ENCODE measurements around the gene USP43. TPM values are rescaled to one million over a fixed set of nuclear protein-coding genes. Genes with fewer than 3 reads are reported as not detected.
"Not testable (repeated sequence)": the region's sequence is repeated elsewhere in the genome, so short reads cannot be mapped to it uniquely, and the experiment has no call there.

Gene USP43
- total RNA-seq, 1 experiment from 2014 or later: not detected

DNA sequence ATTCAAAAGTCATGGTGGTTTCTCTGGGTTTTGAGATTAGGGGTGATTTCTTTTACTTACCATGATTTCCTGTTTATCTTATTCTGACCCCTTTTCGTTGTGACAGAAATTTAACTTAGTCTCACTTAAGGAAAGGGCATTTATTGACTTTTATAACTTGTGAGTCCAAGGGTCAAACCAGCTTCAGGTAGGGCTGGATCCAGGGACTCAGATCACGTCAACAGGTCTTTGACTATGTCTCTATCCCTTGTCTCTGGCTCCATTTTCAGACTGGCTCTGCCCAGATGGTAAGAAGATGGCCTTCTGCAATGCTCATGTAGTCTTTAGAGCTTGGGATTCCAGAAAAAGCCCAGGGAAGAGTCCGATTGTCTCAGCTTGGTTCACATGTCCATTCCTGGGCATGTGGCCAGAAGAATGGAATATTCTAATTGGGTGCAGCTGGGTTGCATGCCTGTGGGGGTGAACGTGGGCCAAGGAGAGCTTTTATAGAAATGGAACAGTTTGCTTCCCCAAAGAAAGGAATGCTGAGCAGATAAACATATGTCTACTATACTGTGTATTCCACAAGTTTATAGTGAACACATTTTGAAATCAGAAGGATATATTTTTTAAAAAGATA is 13.4 kb downstream of the USP43 start:
- no peak for DNase-seq (ENCODE audit: low read depth)

DNA sequence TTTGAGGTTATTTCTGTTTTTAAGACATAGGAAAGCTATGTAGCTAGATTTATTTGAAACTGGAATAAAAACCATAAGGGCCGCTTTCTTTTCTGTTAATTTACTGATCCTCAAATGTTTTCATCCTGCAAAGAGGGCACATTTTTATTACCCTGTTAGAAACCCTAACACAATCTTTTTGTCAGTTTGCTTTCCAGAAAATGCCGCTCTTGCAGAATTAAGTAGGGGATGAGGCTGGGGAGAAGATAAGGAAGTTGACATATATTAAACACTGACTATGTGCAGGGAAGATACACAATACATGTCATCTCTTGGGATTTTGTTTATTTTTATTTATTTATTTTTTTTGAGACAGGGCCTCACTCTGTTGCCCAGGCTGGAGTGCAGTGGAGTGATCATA is 15.7 kb downstream of the USP43 start:
- DNase-seq (ENCODE audit: low read depth): no peak

DNA sequence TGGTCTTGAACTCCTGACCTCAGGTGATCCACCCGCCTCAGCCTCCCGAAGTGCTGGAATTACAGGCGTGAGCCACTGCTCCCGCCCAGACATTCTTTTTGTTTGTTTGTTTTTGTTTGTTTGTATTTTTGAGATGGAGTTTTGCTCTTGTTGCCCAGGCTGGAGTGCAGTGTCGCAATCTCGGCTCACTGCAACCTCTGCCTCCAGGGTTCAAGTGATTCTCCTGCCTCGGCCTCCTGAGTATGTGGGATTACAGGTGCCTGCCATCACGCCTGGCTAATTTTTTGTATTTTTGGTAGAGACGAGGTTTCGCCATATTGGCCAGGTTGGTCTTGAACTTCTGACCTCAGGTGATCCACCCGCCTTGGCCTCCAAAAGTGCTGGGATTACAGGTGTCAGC is 18.2 kb downstream of the USP43 start:
- not testable (repeated sequence) for DNase-seq (ENCODE audit: low read depth)

DNA sequence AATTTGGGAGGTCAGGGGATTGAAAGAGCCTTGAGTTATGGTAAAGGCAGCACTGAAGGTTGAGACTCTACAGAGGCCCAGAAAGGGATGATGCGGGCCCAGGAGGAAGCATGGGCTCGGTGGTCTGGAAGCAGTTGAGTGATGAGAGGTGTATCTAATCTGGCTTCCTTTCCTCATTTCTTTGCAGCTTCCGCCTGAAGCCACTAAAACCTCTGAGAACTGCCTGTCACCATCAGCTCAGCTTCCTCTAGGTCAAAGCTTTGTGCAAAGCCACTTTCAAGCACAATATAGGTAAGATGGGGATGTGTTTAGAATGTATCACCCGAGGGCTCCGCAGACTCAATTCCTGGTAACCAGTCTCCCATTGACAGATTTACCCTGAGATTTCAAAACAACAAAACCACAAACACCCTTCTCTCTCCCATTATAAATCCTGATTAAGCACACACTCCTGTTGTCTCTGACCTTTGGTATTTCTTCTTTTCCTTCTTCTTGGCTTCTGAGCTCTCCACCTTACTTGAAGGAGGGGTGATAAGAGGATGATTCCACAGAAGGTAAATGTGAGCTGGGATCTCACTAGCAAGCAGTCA is 21.2 kb downstream of the USP43 start:
- no peak for DNase-seq (ENCODE audit: low read depth)

DNA sequence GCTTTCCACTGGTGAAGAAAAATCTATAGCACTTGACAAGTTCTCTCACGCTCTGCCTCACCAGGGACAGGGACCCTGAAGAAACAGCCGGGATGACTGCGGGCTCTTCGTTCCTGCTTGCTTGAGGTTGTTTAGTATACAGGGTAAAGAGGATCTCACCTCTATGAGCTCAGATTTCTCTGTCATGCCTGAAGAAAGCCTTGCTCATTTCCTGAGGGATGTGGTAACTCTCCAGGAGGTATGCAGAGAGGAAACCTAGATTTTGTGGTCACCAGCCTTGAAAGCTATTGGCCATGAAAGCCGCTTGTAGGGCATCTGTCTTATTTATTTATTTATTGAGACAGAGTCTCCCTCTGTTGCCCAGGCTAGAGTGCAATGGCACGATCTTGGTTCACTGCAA is 23.2 kb downstream of the USP43 start:
- DNase-seq (ENCODE audit: low read depth): no peak

DNA sequence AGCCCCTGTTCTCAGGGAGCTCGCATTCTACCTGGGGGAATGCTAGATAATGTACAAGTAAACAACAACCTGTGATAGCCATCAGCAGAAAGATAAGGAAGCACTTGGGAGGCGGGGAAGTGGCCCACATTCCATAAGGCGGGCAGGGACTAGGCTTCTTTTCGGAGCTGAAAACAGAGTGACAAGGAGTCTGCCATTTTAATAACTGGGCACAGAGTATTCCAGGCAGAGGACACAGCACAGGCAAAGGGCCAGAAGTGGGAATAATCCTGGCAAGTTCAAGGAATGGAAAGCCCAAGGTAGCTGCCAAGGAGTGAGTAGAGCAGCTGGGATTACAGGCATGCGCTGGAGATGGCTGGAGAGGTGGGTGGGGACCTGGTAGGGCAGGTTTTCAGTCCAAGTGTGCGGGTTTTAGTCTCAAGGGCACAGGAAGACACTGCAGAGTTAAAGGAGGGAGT is 24.3 kb downstream of the USP43 start:
- no peak for DNase-seq (ENCODE audit: low read depth)

DNA sequence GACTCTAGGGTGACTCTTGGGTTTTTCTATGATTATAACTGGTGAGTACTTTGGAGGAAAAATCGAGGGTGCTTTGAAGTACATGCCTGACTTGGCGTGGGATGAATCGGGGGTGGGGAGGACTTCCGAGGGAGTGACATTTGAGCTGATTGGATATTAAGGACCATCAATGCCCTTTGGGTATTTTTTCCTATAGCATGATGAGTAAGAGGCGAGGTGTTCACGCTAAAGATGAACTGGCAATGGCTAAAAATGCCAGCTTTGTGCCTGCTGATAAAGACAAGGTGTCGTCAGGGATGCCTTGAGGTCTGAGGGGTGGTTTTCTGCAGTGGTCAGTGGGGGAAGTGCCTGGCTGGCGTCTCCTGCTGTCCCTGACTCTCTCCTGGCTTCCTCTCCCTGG is 25.3 kb downstream of the USP43 start:
- no peak for DNase-seq (ENCODE audit: low read depth)

DNA sequence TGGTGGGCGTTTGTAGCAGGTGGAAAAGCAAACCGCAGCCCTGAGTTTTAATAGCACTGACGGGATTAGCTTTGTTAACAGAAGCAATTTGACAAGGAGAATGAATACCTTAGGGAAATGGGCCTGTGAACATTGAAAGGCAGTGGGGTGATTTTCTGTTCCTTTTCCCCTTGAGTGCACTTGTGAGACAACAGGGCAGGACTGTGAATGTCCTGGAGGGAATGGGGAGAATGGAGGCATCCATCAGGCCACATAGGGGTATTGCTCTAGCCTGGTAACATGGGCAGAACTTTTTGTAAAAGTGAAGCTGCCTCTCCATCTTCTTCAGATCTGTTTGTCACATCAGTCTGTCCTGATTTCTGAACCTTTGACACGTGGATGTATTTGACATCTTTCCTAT is 26.2 kb downstream of the USP43 start:
- DNase-seq (ENCODE audit: low read depth): no peak

DNA sequence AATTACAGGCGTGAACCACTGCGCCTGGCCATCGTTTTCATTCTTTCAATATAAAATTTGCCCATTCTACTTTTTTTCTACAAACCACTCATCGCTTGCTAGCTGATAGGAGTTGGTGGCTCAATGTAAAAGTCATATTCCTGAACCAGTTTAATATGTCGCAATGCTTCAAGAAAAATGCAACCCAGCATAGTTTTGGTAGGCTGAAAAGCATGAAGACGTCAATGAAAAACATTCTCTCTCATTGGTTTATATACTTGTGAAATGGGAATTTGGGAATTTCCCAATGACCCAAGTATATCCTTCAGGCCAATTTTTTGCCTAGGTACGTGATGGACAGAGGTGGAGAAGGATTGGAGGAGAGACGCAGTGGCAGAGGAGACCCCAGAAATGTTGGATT is 26.9 kb downstream of the USP43 start:
- DNase-seq (ENCODE audit: low read depth): no peak

DNA sequence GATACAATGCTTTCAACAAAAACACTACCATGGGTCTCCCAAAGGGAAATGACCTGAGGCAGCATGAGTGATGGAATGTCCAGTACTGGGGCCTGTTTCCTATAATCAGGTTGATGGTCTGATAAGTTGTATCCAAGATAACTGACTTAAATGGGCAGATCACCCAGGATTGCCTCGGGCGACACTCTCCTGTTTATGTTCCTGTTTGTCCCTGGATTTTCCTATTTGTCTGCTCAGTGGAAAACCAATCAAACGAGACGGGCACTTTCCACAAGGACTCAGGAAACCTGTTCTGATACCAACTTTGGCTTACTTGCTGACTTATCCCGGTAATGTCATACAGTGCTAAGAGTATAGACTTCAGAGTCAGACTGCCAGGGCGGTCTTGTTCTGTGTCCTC is 27.4 kb downstream of the USP43 start:
- DNase-seq (ENCODE audit: low read depth): no peak

DNA sequence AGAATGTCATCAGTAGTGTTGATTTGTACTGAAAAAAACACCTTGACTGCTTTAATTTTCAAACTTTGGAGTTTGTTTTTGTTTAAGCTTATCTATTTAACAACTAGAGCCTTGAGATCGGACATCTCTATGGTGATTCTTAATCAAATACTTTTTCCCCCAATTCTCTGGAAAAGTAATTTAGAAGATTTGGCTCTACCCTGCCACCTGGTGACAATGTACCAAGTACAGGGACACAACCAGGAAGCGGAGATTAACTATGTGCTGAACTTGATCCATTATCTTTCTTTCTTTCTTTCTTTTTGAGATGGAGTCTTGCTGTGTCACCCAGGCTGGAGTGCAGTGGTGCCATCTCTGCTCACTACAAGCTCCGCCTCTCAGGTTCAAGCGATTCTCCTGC is 30.8 kb downstream of the USP43 start:
- no peak for DNase-seq (ENCODE audit: low read depth)

DNA sequence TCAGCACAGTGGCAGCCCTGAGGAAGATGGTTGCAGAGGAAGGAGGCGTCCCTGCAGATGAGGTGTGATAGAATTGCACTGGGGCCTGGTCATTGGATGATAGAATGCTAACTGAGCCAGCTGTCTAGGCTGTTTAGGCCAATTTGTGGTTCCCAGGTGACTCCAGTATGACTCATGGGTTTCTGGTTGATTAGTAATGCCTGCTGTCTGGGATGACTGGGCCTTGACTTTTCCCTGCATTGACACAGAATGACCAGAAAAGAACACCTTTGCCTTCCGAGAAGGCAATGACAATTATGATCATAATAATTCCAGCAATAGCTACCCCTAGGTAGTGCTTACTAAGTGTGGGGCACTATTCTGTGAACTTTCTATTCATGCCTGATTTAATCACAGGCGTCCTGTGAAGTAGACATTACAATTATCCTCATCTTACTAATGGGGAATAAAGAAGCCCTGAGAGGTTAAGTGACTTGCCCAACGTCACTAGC is 31.5 kb downstream of the USP43 start:
- DNase-seq (ENCODE audit: low read depth): peak; percentile 25

DNA sequence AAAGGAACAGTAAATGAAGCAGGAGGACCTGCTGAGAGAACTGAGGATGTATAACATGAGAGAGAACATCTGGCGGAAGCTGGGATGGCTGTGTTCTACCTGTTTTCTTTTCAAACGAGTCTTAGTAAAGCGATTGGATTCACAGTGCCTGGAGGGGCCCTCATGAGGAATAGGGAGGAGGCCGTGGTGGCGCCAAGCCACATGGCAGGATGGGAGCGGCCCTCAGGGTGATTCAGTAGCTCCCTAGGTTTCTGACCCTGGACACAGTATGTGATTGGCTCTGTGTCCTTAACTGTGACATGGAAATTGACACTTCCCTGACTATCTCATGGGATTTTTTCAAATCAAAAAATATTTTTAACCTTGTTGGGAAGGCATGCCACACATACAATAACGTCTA is 32.1 kb downstream of the USP43 start:
- no peak for DNase-seq (ENCODE audit: low read depth)

DNA sequence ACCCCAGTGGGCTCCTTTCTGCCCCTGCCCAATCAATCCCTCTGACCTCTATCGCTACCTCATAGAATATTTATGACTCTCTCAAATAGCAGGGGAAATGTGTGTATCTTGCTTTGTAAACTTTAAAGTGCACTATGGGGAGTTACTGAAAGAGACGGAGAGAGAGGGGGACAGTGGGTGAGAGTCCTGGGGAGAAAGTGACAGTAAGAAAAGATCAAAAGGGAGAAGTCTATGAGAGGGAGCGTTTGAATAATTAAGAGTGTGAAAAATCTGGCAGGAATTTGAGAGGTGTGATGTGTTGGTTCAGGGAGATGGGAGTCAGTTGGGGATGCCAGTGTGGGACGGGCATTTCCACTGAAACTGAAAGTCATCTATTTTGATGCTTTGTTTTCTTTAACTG is 32.6 kb downstream of the USP43 start:
- DNase-seq (ENCODE audit: low read depth): no peak

DNA sequence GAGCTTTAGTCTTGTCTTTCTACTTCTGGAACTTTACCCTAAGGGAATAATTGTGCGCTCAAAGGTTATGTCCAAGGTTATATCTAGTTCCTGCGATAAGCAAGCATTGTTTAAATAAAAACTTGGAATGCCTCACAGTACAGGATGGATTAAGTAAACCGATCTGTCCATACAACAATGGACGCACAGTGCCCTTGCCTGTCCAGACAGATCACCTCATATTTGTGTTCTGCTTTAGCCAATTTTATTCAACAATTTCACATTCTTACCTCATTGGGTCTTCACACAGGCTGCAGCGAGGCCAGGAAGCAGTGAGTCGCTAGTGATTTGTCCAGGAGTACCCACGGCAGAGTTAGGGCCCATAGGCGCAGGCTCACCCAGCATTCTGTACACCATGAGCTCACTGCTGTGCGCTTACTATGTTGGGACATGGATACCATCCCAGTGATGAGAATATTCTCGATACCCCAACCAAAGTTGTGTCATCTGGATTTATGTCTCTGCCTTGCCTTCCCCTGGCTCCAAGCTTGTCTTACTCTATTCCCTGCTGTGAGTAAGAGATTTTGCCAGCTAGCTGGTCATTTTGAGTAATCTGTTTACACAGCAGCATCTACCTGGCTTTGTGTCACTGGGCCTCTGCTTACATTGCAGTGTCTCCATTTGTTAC is 39.8 kb downstream of the USP43 start:
- no peak for DNase-seq (ENCODE audit: low read depth)

DNA sequence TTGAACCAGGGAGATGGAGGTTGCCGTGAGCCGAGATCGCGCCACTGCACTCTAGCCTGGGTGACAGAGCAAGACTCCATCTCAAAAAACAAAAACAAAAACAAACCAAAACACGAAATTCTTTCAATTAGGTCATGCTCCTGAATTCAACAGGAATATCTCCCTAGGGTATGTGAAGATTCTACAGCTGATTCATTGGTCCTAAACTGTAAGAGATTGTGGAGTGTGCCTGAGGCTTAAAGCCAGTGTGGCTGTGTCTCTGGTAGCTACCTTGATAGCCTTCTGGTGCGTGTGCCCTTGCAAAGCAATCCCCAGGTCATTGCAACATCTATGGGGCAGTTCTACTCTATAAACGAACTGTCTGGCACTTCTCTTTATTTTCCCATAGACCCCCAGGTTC is 48.4 kb downstream of the USP43 start:
- no peak for DNase-seq (ENCODE audit: low read depth)

DNA sequence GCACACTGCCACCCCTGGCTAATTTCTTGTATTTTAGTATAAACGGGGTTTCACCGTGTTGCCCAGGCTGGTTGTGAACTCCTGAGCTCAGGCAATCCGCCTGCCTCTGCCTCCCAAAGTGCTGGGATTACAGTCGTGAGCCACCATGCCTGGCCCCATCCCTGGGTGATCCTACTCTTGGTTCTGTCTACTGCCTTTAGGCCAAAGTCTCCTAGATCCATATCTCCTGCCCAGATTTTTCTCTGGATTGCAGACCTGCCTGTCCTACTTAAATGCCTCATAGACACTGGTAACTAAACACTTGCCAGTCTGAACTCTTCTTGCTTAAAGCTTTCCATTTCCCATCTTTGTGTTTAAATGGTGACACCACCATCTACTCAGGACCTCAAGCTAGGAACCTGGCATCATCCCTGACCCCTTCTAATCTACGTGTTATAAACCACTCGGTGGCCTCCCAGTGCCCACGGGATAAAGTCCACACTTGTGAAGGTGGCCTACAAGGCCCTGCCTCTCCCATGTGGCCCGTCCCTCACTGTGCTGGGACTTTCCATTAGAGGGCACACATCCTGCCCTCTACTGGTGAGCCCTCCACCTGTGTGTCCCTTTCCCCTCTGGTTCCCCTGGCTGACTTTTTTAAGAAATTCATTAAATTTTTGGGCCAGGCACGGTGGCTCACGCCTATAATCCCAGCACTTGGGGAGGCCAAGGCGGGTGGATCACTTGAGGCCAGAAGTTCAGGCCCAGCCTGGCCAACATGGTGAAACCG is 51.1 kb downstream of the USP43 start:
- DNase-seq (ENCODE audit: low read depth): no peak

DNA sequence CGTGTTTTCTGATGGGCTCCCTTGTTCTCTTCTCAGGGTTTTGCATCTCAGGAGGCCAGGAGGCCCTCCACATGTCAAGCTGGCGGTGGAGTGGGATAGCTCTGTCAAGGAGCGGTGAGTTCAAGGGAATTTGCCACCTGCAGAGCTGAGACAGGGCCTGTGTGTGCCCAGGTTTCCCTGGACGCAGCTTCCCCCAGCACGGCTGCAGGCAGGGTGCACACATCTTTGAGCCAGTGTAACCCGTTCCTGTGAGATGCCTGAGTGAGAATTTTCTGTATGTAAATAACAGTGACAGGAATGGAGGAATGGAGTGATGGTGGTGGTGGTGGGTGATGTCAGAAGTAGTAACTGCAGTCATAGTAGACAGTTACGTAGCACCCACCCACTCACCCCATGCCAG is 54.8 kb downstream of the USP43 start:
- DNase-seq (ENCODE audit: low read depth): no peak

DNA sequence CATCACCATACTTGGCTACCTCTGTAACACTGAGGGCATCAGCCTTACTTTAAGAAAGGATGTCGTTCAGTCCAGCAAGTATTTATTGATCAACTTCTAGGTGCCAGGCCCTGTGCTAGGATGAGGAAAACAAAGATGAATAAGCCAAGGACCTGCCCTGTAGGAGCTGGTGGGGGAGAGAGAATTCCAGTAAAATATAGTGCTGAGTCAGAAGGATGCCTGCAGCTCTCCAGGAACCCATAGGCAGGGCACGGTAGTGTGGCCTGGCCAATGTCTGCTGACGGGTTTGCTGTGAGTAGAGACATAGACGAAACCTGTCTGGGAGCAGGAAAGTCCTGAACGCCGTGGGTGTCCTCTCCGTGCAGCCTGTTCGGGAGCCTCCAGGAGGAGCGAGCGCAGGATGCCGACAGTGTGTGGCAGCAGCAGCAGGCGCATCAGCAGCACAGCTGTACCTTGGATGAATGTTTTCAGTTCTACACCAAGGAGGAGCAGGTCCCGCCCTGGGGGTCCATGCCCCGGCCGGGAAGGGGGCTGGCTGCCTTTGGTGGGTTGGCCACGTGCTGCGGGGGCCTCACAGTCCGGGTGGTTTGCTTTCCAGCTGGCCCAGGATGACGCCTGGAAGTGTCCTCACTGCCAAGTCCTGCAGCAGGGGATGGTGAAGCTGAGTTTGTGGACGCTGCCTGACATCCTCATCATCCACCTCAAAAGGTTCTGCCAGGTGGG is 55.6 kb downstream of the USP43 start:
- no peak for DNase-seq (ENCODE audit: low read depth)

DNA sequence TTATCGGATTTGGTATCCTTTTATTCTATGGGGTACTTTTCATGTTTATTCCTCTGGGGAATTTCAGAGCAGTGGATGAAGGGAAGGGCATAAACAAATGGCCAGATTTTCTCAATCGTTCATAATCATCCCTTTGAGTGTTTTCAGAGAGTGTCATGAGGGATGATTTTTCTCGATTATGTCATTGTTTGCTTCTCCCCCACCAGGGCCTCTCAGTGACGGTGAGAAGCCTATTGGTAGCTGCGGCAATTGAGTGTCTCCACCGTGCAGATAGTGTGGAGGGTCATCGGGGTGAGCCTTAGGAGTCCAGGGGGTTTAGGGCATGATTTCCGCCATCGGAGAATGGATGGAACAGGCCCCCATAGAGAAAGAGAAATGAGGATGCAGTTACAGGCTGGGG is 57.2 kb downstream of the USP43 start:
- DNase-seq (ENCODE audit: low read depth): no peak

DNA sequence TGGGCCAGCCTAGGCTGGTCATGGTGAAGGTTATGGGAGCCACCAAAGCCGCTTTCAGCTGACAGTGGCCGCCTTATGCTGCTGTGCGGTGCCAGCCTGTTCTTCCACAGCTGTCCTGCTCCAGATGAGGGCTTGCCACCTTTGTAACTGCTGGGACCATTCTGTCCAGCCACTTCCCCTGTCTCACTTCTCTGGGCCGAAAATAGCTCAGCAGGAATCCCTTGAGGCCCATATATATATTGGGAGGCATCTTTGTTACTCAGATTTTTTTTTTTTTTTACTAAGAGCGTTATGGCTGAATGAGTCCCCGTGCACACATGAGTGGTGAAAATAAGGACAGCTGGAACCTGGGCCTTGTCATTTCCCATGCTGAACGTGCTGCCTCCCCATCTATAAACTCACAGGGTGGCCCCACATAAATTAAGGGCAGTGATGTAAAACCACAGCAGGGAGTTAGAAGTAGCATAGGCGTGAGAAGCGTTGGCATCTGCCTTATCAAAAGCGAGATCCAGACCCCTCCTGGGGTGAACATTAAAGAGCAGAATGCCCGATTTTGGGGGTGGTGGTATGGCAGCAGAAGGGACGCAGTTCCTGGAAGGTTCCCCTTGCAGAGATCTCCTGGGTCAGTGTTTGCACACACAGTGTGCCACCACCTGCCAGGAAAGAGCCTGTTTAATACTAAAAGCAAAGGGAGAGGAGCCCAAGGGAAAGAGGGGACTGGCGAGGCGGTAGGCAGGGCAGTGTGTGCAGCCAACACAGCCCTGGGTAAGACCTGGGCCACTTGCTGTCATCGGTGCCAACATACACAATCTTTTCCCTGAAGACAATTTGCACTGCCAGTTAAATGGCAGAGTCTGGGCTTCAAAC is 57.8 kb downstream of the USP43 start:
- no peak for DNase-seq (ENCODE audit: low read depth)

Measured in LHCN-M2 (cell line).